ENCODE data around the gene ZNF428.
A peak's percentile ranks its signal among the peaks of the same experiment; 100 is the strongest.
"Not testable (repeated sequence)": the region's sequence is repeated elsewhere in the genome, so short reads cannot be mapped to it uniquely, and the experiment has no call there.

The ZNF428 gene

DNA sequence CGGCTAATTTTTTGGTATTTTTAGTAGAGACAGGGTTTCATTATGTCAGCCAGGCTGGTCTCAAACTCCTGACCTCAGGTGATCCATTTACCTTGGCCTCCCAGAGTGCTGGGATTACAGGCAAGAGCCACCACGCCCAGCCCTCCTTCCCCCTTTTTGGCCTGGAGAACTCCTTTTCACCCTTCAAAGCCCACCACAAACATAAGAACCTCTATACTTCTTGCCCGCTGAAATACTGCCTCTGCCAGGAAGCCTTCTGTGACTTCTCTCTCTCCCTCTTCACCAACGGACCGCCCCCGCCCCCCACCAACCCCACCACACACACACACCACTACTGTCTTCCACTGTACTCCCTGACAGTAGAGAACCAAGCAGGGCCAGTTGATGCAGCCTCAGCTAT lies 2.5 kb downstream of the ZNF428 start:
- DNase-seq (ENCODE audit: low spot score), result no peak

DNA sequence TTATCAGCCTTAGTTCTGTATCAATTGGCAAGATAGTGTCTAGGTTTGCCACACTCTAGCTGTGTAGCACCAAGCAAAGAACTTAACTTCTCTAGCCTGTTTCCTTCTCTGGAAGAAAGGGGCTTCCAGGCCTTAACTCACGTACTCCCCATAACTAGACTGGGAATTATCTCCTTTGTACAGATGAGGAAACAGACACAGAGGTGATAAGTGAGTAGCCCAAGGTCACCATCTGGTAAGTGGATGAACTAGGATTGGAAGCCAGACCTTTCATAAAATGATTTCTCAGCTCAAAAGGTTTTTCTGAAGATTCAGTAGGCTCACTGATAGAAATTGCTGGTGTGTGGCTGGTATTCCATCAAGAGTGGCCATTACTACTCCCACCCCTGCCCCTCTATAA lies 3.1 kb downstream of the ZNF428 start:
- DNase-seq (ENCODE audit: low spot score), result no peak

DNA sequence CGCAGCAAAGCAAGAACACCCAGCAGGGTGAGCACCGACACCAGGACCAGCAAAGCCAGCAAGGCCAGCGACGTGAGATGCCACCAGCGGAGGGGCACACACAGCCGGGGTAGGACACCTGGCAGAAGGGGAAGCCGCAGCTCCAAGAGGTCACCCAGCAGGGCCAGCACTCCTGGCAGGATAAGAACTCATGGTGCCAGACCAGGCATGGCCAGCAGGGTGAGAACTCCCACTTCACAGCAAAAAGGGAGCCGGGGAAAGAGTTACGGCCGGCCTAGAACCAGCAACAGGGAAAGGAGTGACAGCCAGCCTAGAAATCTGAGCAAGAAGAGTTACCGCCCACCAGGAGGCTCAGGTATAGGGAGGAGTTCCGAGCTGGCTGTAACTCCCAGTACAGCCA lies 7.1 kb downstream of the ZNF428 start:
- no peak for DNase-seq (ENCODE audit: low spot score)

DNA sequence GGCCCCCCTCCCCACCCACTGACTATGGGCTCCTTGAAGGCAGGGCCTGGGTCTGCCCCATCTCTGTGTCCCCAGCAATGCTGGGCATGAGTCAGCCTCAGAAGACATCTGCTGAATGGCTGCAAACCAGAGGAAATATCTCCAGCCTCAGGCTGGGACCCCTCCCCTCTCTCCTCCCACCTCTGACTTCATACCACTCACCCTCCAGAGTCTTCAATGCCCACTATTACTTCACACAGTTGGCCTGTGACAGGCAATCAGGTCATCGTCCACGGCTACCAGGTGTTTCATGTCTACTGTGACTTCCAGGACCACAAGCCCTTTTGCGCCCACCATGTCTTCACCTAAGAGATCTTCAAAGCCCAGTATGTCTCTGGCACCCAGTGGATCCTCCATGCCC lies 7.6 kb downstream of the ZNF428 start, which contains the start of gene SRRM5:
Gene SRRM5, plus strand, starts transcription at position 301 of the 400 bp plus-strand sequence. Its CDS starts 34 bp downstream, at position 335.
- no peak for DNase-seq (ENCODE audit: low spot score)

DNA sequence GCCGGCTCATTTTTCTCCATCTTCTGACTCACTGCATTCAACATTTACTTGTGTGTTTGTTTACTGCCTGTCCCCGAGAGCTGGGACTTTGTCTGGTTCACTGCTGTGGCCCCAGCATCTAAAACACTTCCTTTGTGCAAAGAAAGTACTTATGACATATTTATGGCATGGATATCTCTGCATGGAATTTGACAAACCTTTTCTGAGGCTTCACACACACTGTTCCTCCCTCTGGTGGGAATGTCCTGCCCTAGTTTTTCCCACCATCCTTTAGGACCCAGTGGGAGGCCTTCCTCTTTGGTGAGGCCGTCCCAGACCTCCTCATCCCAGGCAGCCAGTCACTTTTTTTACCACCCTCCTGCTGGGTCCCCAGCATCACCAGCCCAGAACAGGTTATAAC lies 8.9 kb downstream of the ZNF428 start:
- no peak for DNase-seq (ENCODE audit: low spot score)

DNA sequence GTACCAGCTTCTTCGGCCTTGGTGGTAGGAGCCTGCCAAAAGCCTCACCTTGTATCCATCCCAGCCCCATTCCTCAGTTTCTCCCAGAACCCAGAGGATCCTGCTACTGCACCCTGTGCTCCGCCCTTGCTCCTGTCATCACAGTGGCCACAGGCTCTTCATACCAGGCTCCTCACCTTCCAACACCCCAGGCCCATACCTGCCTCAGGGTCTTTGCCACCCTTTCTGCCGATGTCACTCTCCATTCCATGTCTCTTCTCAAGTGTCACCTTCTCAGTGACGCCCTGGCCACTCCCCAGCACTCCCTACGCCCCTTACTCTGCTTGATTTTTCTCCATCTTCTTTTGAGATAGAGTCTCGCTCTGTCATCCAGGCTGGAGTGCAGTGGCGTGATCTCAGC lies 9.6 kb downstream of the ZNF428 start:
- no peak for DNase-seq (ENCODE audit: low spot score)

DNA sequence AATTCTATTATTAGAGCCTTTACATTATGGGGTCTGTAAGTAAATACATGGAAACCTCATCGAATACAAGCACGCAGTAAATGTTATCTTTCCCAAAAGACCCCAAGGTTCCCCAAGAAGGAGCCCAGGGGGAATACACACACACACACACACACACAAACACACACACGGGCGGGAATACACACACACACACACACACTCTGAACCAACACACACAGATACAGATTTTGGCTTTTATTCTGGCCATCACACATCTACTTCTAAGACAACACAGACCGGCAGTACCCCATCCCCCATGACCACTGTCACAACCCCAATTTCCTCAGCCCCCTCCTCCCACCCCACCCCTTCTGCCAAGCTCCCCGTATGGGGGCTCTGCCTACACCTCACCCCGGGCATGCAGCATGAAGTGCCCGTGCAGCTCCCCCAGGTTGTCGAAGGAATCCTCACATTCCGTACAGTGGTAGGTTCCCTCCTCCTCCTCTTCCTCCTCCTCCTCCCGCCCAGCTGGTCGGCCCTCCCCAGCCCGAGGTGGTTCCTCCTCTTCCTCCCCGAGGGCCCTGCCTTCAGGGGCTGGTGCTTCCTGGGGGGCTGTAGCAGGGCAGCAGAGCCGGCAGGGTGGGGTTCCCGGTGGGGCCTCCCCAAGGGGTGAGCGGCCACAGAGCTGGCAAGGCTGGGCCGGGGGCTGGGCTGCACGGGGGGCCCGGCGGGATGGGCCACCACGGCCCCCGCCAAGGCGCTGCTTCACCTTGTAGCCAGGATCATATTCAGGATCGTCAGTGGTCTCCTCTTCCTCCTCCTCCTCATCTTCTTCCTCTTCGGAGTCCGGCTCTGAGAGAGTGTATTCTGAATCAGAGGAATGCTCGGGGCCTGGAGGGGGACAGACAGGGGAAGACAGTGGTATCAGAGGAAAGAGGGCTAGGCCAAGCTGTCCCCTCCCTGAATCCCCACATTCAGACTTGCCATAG lies 11.9 kb downstream of the ZNF428 start:
- no peak for DNase-seq (ENCODE audit: low spot score)

DNA sequence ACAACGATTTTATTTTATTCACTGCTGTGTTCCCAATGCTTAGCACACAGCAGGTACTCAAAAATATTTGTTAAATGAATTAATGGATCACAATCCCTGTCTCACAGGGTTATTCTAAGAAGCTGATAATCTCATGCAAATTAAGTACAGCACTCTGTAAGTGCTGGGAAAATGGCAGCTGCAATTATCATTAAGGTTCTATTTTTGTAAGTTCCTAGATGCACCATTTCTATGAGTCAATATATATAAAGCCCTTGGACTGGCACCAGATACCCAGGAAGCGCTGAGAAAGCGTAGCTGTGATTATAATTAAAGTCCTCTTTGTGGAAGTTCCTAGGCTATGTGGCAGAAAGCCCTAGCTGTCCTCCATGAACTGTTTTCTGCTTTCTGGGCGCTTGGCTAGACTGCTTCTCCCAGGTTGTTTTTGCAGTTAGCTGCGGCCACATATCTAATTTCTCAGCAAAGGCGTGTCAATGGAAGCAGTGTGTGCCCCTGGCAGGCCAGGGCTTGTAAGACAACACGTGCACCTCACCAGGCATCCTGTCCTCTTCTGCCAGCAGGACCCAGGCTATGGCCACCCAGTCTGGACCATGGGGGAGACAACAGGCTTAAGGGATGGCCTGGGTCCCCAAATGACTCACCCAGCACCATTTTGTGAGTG lies 12.7 kb downstream of the ZNF428 start:
- DNase-seq (ENCODE audit: low spot score), result no peak

DNA sequence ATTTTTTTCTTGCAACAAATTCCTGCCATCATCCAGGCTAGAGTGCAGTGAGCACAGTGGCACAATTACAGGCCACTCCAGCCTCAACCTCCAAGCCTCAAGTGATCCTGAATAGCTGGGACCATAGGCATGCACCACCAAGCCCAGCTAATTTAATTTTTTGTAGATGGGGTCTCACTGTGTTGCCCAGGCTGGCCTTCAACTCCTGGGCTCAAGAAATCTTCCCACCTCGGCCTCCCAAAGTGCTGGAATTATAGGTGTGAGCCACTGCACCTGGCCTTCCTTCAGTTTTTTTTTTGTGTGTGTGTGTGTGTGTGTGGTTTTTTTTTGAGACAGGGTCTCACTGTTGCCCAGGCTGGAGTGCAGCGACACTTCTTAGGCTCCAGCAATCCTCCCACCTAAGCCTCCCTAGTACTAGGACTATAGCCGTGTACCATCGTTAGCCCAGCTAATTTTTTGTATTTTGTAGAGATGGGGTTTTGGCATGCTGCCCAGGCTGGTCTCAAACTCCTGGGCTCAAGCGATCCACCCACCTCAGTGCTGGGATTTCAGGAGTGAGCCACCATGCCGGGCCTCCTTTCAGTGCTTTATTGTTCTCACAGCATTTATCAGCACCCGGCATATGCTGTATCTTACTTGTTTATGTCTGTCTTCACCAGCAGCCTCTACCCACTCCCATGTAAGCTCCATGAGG lies 13.4 kb downstream of the ZNF428 start:
- no peak for DNase-seq (ENCODE audit: low spot score)

DNA sequence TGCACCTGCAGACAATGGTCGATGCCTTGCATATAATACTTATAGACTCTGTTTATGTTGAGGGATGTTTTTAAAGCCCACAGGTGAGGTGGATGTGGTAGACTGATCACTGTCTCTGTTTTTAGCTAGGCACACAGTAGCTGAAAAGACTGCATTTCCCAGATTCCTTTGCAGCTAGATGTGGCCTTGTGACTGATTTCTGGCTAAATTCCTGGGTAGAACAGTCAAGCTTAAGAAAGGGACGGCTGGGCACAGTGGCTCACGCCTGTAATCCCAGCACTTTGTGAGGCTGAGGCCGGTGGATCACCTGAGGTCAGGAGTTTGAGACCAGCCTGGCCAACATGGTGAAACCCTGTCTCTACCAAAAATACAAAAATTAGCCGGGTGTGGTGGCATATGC lies 19.1 kb downstream of the ZNF428 start:
- not testable (repeated sequence) for DNase-seq (ENCODE audit: low spot score)

DNA sequence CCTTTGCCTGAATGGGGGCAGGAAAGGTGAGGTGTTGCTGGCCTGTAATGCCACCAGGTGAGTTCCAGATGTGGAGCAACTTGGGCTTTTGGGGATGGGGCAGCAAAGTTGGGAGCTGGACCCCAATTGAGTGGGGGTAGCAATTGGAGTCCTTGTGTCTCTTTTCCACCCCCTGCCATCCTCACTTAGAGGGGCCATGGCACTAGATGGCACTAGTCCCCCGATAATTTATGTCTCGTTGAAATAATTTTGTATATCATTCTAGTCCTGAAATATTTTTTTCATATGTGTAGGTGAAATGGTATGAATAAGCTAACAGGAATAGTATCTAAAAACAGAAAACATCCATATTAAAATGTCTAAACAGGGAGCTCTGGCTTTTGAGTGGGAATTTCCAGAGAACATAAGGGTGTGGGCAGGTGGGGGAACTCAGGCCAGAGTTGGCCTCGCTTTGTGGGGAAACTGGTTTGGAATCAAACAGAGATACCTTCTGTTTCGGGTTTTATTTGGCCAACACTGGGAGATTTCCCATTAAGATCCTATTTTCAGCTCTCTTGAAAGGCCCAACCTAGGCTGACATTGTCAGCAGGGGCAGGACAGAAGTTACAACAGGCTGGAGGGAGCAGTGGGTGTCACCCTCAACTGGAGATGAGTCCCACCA lies 19.7 kb downstream of the ZNF428 start:
- DNase-seq (ENCODE audit: low spot score), result no peak

DNA sequence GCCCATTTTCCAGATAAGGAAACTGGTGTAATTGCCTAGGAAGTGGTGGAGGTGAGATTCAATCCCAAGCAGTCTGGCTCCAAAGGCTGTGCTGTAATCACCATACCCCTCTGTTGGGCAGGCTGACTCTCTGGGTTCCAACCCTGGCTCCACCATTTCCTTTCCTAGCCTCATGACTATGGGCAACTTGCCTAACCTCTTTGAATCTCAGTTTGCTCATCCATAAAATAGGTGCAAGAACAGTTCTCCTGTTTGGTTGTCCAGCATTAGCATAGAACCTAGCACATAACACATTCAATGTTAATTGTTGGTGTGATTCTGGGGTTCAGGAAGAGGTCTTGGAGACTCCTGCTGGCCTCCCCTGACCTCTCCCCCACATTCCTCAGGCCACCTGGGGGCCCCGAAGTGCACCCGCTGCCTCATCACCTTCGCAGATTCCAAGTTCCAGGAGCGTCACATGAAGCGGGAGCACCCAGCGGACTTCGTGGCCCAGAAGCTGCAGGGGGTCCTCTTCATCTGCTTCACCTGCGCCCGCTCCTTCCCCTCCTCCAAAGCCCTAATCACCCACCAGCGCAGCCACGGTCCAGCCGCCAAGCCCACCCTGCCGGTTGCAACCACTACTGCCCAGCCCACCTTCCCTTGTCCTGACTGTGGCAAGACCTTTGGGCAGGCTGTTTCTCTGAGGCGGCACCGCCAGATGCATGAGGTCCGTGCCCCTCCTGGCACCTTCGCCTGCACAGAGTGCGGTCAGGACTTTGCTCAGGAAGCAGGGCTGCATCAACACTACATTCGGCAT lies 20.8 kb downstream of the ZNF428 start:
- DNase-seq (ENCODE audit: low spot score), result no peak

DNA sequence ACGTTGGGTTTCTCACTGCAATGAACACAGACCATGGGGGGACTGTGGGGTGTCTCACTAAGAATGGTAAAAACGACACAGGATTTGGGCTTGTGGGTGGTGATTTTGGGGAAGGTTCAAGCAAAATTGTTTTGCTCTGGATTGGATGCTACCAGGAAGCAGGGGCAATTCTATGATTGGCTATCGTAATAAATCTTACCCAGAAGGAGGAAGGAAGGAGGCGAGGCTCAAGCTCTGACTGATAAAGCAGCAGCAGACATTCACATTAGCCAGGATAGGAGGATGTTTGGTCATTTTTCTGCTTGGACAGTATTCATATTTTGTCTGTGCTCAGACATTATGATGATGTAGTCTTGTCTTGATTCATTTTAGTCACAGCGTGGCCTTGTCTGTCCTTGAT lies 21.6 kb downstream of the ZNF428 start:
- DNase-seq (ENCODE audit: low spot score), result no peak

DNA sequence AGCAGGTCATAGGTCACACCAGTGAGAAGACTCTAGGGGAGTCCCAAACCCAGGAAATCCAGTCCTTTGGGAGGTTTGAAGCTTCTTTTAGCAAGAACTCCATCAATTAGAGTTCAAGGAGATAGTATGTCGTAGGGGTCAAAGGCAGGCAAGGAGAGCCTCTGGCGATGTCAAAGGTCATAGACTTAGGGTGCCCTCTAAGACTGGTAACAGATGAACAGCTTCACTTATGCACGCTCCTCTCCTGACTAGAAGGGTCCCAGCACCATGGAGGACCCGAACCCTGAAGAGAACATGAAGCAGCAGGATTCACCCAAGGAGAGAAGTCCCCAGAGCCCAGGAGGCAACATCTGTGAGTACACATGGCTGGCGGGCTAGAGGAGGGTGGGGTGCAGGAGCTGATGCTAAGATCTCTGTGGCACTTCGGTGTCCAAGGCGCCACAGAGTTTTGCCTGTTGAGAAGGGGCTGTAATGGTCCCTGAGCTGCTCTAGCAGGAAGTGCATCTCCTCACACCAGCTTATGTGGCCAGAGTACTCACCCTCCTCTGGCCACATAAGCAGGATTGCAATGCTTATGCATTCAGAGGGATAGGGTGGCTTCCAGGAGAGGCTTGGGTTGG lies 22.5 kb downstream of the ZNF428 start:
- no peak for DNase-seq (ENCODE audit: low spot score)

DNA sequence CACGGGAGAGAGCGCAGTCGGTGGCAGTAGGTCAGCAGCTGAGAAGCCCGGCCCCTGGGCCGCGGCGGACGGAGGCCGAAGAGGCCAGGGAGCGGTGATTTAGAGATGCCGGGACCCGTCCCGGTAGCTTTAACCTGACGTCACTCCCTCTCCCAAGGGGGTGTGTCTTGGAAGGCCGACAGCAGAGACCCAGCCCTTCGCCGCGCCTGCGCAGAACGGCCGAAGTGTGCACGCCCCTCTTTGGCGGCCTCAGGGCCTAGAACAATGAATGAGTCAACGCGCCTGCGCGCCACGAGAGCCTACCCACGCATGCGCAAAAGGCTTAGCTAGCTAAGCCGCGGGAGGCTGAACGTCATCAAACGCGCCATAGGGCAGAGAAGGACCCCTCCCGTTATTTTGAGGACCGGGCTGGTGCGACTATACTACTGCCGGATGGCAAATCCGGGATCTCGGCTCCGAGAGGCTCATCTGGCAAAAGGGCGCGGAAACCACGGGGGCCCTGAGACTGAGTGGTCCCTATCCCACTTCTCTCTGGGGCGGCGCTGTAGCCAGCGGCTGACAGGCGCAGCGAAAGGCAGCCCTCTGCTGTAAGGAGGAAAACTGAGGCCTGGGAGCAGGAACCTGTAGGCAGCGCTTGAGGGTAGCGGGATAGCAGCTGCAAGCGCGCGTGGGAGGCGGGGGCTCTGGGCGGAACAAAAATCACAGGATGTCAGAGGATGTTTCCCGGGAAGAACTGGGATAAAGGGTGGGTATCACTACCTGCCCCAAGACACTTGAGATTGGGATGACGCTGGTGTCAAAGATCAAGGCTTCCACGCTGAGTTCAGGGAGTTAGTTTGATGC lies 23.2 kb downstream of the ZNF428 start, which contains the start of the genes IRGQ and ZNF576:
Gene IRGQ, minus strand, starts transcription at position 136 of the 843 bp plus-strand sequence. CDS start 796 bp downstream, outside the sequence.
Gene ZNF576, plus strand, starts transcription at position 597 of the 843 bp plus-strand sequence. CDS start 514 bp downstream, outside the sequence.
- peak; percentile 100 for DNase-seq (ENCODE audit: low spot score)

DNA sequence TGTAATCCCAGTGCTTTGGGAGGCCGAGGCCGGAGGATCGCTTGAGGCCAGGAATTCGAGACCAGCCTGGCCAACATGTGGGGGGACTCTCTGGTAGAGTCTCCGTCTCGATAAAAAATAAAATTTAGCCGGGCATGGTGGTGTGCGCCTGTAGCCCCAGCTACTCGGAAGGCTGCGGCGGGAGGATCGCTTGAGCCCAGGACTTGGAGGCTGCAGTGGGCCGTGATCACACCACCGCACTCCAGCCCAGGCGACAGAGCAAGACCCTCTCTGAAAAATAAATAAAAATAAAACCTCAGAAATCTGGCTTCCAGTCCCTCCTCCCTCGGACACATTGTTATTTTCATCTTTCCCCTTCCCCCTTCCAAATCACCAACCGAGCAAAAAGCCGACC lies 23.8 kb downstream of the ZNF428 start:
- no peak for DNase-seq (ENCODE audit: low spot score)

DNA sequence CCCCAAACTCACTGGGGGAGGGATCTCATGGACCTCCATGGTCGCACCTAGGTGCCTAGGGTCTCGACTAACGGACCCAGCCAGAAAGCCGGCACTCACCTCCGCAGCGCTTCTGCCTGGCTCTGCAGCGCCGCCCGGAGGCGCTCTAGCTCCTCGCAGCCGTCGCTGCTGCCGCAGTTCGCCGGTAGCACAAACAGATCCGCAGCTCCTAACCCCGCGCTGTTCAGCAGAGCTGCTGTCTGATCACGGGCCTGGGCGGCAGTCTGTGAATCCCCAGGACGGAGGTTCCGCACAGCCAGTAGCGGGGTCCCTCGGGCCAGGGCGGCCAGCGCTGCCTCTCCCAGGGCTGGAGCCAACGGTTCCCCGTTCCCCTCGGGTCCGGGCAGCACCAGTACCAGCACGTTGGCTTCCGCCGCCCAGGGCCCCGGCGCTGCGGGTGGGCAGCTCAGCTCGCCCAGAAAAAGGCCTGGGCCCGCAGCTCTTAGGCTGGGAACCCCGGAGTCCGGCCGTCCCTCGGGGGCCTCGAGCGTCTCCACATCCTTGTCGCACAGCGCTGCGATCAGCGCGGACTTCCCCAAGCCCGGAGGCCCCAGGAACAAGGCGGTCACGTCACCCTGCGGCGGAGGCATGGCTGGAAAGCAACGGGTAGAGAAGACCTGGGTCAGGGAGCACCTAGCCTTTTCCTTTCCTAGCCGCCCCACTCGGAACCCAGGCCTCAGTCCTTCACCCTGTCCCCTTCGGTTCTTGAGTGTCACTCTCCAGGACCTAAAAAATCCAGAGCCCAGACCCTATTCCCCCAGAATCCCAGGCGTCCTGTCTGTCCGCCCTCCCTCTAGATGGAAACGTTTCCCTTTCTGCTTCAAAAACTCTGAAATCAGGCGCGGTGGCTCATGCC lies 24.5 kb downstream of the ZNF428 start:
- DNase-seq (ENCODE audit: low spot score), result no peak

DNA sequence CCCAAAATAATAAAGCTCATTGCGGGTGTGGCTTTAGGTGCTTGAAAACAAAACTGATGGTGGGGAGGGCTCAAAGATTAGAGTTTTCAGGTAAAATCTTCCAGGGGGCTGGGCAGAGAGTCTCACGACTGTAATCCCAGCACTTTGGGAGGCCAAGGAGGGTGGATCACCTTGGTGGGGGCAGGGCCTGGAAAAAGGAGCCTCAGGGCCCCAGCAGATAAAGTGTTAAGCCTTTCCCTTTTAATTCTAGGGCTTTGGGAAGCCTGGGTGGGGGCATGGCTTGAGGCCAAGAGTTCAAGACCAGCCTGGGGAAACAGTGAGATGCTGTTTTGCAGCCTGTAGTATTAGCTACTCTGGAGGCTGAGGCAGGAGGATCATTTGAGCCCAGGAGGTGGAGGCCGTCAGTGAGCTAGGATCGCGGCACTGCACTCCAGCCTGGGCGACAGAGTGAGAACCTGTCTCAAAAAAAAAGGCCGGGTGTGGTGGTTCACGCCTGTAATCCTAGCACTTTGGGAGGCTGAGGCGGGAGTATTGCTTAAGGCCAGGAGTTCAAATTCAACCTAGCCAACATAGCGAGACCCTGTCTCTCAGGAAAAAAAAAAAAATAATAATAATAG lies 25.2 kb downstream of the ZNF428 start:
- DNase-seq (ENCODE audit: low spot score), result no peak
